A549 (cell line): ENCODE results near the gene SPTBN4. TPM values are rescaled to one million over a fixed set of nuclear protein-coding genes. Genes with fewer than 3 reads are reported as not detected.

Experiments used
- ATAC-seq, 2 experiments: fragments of 200-7000 bp in 1 of 2; fragments of >200 bp in 1 of 2; cut with Nextera tagmentation in 1 of 2; cut with Tn5 transposase in 1 of 2; 3 replicates each; pipeline versions ENCODE4 v1.8.0 to v1.9.1; 2018 to 2020; ENCODE audit warnings: mild to moderate bottlenecking in 1 of 2, moderate library complexity in 1 of 2
- CTCF ChIA-PET: fragments of 300-600 bp; sonication (Branson Sonifier 250); formaldehyde crosslinking; extraction: SDS; loops from one replicate; lab custom pipeline; 2021; ENCODE audit warnings: antibody characterized with exemption, inconsistent platforms; lab: Yijun Ruan, JAX
- POLR2A ChIA-PET: fragments of 350-600 bp; formaldehyde crosslinking; extraction: SDS; loops from one replicate; lab custom pipeline; 2021; ENCODE audit warnings: antibody characterized with exemption, inconsistent platforms; lab: Yijun Ruan, JAX
- DNase-seq, 2 experiments: peaks; one replicate each; pipeline versions ENCODE4 v3.0.0 to v3.0.0-alpha.2; 2011 to 2016; ENCODE audit warnings: low read depth in 1 of 2, low spot score in 1 of 2
- FAIRE-seq: peaks from 2 replicates; lab custom pipeline; 2011; peaks lifted over from hg19 to GRCh38; lab: Jason Lieb, UNC
- H3K27ac ChIP-seq, 2 experiments: fragments of >200 bp; sonication (Bioruptor Twin); formaldehyde crosslinking; 3 replicates each; pipeline ENCODE4 v1.5.1; 2016 to 2017
- H3K4me1 ChIP-seq: fragments of >200 bp; sonication (Bioruptor Twin); formaldehyde crosslinking; 3 replicates; pipeline ENCODE4 v1.6.1; 2016
- H3K4me2 ChIP-seq: fragments of >200 bp; sonication (Bioruptor Twin); formaldehyde crosslinking; 3 replicates; pipeline ENCODE4 v1.6.1; 2016
- H3K4me3 ChIP-seq: fragments of >200 bp; sonication (Bioruptor Twin); formaldehyde crosslinking; 3 replicates; pipeline ENCODE4 v1.5.1; 2016
- H3K9me3 ChIP-seq: fragments of >200 bp; sonication (Bioruptor Twin); formaldehyde crosslinking; 3 replicates; pipeline ENCODE4 v1.6.1; 2016
- BHLHE40 ChIP-seq: IDR thresholded peaks from 2 replicates; pipeline ENCODE4 v1.6.1; 2012; ENCODE audit warnings: low read depth, low read length, inconsistent platforms
- CHD2 ChIP-seq: fragments of 150-350 bp; IDR thresholded peaks from 2 replicates; pipeline ENCODE4 v1.6.1; 2014; ENCODE audit warnings: low read length; ENCODE audit not compliant: partially characterized antibody
- ESRRA ChIP-seq: fragments of 150-350 bp; IDR thresholded peaks from 2 replicates; pipeline ENCODE4 v1.6.1; 2014; ENCODE audit warnings: mild to moderate bottlenecking, low read length, borderline replicate concordance
- FOSB ChIP-seq: fragments of 250-450 bp; sonication (Bioruptor Pico); IDR thresholded peaks from 2 replicates; pipeline ENCODE4 v1.5.0; 2020; ENCODE audit warnings: mild to moderate bottlenecking, moderate library complexity
- FOSL2 ChIP-seq, 2 experiments: fragments of 450-650 bp in 1 of 2; fragments of >200 bp in 1 of 2; sonication (Bioruptor Twin) in 1 of 2; formaldehyde crosslinking; IDR thresholded peaks; 2 replicates each; pipeline versions ENCODE4 v1.5.0 to v1.6.1; 2016 to 2020; ENCODE audit warnings: mild to moderate bottlenecking in 1 of 2, moderate library complexity in 1 of 2
- HEYL ChIP-seq: fragments of 250-450 bp; sonication (Bioruptor Pico); IDR thresholded peaks from 2 replicates; pipeline ENCODE4 v1.8.0; 2021; ENCODE audit warnings: mild to moderate bottlenecking, moderate library complexity
- HOXA7 ChIP-seq: fragments of 250-450 bp; sonication (Bioruptor Pico); IDR thresholded peaks from 2 replicates; pipeline ENCODE4 v1.5.0; 2020; ENCODE audit warnings: mild to moderate bottlenecking, moderate library complexity
- HOXB5 ChIP-seq: fragments of 250-450 bp; sonication (Bioruptor Pico); IDR thresholded peaks from 2 replicates; pipeline ENCODE4 v1.5.0; 2020; ENCODE audit warnings: mild to moderate bottlenecking, moderate library complexity
- JUN ChIP-seq, 2 experiments: fragments of >200 bp; sonication (Bioruptor Twin); formaldehyde crosslinking; IDR thresholded peaks; 2 replicates in 1 of 2; 3 replicates in 1 of 2; pipeline ENCODE4 v1.6.1; 2016 to 2017
- NPAS2 ChIP-seq: fragments of 250-450 bp; sonication (Bioruptor Pico); IDR thresholded peaks from 2 replicates; pipeline ENCODE4 v1.8.0; 2022; ENCODE audit warnings: mild to moderate bottlenecking, moderate library complexity, borderline replicate concordance
- NR3C1 ChIP-seq: fragments of >200 bp; sonication (Bioruptor Twin); formaldehyde crosslinking; IDR thresholded peaks from 3 replicates; pipeline ENCODE4 v1.6.1; 2017
- POLR2AphosphoS2 ChIP-seq: conservative IDR thresholded peaks from 2 replicates; pipeline ENCODE4 v1.6.1; 2012; ENCODE audit warnings: low read length, improper control_type of control experiment, inconsistent platforms
- RFX5 ChIP-seq: fragments of 450-650 bp; IDR thresholded peaks from 2 replicates; pipeline ENCODE4 v1.7.1; 2014; ENCODE audit warnings: antibody characterized with exemption, mild to moderate bottlenecking, moderate library complexity
- SMC3 ChIP-seq: fragments of >200 bp; sonication (Bioruptor Twin); formaldehyde crosslinking; IDR thresholded peaks from 3 replicates; pipeline ENCODE4 v1.6.1; 2018; ENCODE audit warnings: inconsistent platforms
- ZNF302 ChIP-seq: fragments of 250-450 bp; sonication (Bioruptor Pico); IDR thresholded peaks from 2 replicates; pipeline ENCODE4 v1.9.0; 2021; ENCODE audit warnings: inconsistent platforms, mild to moderate bottlenecking, moderate library complexity
- ZSCAN20 ChIP-seq: fragments of 250-450 bp; sonication (Bioruptor Pico); IDR thresholded peaks from 2 replicates; pipeline ENCODE4 v1.8.0; 2022; ENCODE audit warnings: mild to moderate bottlenecking, moderate library complexity
- WGBS: methylation state at CpG from one replicate; pipeline ENCODE4 v1.1.6; 2017; ENCODE audit errors: missing lambda C conversion rate; 5-methylcytosine and 5-hydroxymethylcytosine counted together
- polyA plus RNA-seq, 4 experiments: library from polyadenylated mRNA; depleted of rRNA in 3 of 4; stranded (reverse); fragments of >200 nt; fragmentation: RNase III in 1 of 4; extraction: RNeasy Plus Mini Kit Qiagen cat#74134 plus additional on column Dnase treatment in 1 of 4; gene quantifications; 2 replicates in 3 of 4; 3 replicates in 1 of 4; pipeline ENCODE4 v1.2.3, GENCODE V29; 2011 to 2017
- TF ChIP-seq, protein P1 (sequence below): fragments of >200 bp; sonication (Bioruptor Twin); formaldehyde crosslinking; IDR thresholded peaks from 2 replicates; pipeline ENCODE4 v1.6.1; 2016
- TF ChIP-seq, protein P2 (sequence below): fragments of 250-450 bp; sonication (Bioruptor Pico); IDR thresholded peaks from 2 replicates; pipeline ENCODE4 v1.5.0; 2021; ENCODE audit warnings: mild to moderate bottlenecking, moderate library complexity, borderline replicate concordance
- TF ChIP-seq, protein P3 (sequence below): fragments of >200 bp; sonication (Bioruptor Twin); formaldehyde crosslinking; IDR thresholded peaks from 3 replicates; pipeline ENCODE4 v1.5.1; 2016

SPTBN4 gene
- polyA plus RNA-seq, 2 of the 4 experiments (the other 2 are of a cell fraction) = 1.4 to 2.2 TPM

DNA sequence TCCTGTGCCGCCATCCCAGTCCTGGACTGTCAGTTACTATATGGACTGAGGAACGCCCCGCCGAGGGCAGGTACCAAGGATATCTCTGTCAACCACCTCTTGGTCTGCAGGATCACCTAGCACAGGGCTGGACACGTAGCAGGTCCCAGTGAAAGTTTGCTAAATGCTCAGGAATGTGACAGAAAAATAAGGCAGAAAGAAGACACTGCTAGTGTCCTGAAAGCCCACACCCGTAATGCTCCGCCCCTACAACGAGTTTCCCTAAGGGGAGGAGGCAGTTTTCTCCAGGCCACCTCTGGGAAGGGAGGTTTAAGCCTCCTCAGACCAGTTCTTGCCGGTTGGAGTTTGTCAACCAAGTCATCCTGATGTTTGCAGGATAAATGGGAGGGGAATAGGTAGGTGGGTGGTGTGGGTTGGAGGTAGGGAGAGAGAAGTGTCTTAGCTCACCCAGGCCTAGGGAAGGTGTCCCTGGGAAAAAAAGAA lies 21.0 kb upstream of the SPTBN4 start:
- peak in 1 of 2 experiments; percentile 73 for DNase-seq
- peak overlapping the region in 1 of 2 experiments; percentile 88; a peak in 3 of 6 replicates for H3K27ac ChIP-seq
- H3K4me3 ChIP-seq = no peak overlapping the region
- no peaks in the 10 kb centered on the region for H3K9me3 ChIP-seq
- no peak for FAIRE-seq
- CTCF ChIA-PET = interaction anchor here (0.8 to 46.6 kb wide), 9 partner anchors 8 to 155 kb away, joined by 3 to 950 read pairs (median 6); partner anchors contain the start of genes BLVRB, LTBP4, PRX and SERTAD1
- 0 out of 2 replicates have a peak, but pooled peaks have one; percentile 26 for TF ChIP-seq HOXA7
- no peak for TF ChIP-seq RFX5
- no peak for ATAC-seq
- peaks cover 23% of the 10 kb centered on the region for H3K4me1 ChIP-seq
- POLR2A ChIA-PET = interaction anchor here (0.8 to 8.8 kb wide), 3 partner anchors 20 to 21 kb away, joined by 3 to 208 read pairs (median 12); partner anchors contain the start of genes BLVRB and SERTAD1
- H3K4me2 ChIP-seq = no peak overlapping the region
- WGBS = 72% methylated on average over 9 of the region's 9 CpGs

DNA sequence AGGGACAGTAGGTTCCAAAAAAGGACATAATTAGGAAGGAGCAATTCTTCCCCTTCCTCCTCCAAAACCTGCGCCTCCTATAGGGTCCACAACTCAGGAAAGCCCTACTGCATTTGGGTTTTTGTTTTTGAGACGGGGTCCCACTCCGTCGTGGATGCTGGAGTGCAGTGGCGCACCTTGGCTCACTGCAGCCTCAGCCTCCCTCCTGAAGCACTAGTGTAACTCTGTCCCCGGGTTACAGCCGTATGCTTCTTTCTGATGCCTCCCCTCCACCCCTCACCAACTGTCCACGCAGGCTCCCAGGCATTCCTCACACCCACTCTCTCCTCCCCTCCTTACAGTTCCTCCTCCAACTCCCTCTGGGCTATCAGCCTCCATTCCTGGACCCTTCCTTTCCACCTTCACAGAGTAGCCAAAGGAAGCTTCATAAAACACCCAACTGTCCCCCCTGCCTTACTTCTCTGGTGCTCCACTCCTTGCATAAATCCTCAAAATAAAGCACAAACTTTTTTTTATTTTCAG lies 20.5 kb upstream of the SPTBN4 start:
- Histone ChIP-seq H3K4me2 (no peak overlapping the region), H3K9me3 (no peaks in the 10 kb centered on the region), H3K4me1 (peaks cover 23% of the 10 kb centered on the region), H3K4me3 (no peak overlapping the region), H3K27ac (no peak overlapping the region)
- WGBS = 85% methylated on average over 8 of the region's 8 CpGs
- POLR2A ChIA-PET = interaction anchor here (0.8 to 3.1 kb wide), 2 partner anchors 19 to 20 kb away, joined by 3 to 12 read pairs; partner anchors contain the start of genes BLVRB and SERTAD1
- FAIRE-seq = no peak
- CTCF ChIA-PET = interaction anchor here (0.7 to 46.6 kb wide), 4 partner anchors 18 to 154 kb away, joined by 3 to 950 read pairs (median 23); partner anchors contain the start of genes BLVRB, LTBP4, PRX and SERTAD1
- no peak for TF ChIP-seq NPAS2 (CRISPR knock-in tag)
- no peak for TF ChIP-seq ZNF302 (CRISPR knock-in tag)
- no peak for TF ChIP-seq SMC3
- no peak for TF ChIP-seq ESRRA
- TF ChIP-seq POLR2AphosphoS2 = no peak
- no peak for TF ChIP-seq RFX5
- no peak for TF ChIP-seq FOSL2 (IDR thresholded peaks at IDR 0.05)
- TF ChIP-seq FOSL2 (CRISPR knock-in tag; IDR thresholded peaks at IDR 0.05) = no peak
- no peak for TF ChIP-seq HOXA7
- TF ChIP-seq HEYL (CRISPR knock-in tag) = no peak
- TF ChIP-seq CHD2 = no peak
- TF ChIP-seq, protein P1, sequence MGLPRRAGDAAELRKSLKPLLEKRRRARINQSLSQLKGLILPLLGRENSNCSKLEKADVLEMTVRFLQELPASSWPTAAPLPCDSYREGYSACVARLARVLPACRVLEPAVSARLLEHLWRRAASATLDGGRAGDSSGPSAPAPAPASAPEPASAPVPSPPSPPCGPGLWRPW = no peak
- no peak for TF ChIP-seq NR3C1
- TF ChIP-seq, protein P2, sequence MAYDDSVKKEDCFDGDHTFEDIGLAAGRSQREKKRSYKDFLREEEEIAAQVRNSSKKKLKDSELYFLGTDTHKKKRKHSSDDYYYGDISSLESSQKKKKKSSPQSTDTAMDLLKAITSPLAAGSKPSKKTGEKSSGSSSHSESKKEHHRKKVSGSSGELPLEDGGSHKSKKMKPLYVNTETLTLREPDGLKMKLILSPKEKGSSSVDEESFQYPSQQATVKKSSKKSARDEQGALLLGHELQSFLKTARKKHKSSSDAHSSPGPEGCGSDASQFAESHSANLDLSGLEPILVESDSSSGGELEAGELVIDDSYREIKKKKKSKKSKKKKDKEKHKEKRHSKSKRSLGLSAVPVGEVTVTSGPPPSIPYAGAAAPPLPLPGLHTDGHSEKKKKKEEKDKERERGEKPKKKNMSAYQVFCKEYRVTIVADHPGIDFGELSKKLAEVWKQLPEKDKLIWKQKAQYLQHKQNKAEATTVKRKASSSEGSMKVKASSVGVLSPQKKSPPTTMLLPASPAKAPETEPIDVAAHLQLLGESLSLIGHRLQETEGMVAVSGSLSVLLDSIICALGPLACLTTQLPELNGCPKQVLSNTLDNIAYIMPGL (CRISPR knock-in tag) = no peak
- TF ChIP-seq JUN (IDR thresholded peaks at IDR 0.05) = no peak
- TF ChIP-seq ZSCAN20 (CRISPR knock-in tag) = no peak
- TF ChIP-seq, protein P3, sequence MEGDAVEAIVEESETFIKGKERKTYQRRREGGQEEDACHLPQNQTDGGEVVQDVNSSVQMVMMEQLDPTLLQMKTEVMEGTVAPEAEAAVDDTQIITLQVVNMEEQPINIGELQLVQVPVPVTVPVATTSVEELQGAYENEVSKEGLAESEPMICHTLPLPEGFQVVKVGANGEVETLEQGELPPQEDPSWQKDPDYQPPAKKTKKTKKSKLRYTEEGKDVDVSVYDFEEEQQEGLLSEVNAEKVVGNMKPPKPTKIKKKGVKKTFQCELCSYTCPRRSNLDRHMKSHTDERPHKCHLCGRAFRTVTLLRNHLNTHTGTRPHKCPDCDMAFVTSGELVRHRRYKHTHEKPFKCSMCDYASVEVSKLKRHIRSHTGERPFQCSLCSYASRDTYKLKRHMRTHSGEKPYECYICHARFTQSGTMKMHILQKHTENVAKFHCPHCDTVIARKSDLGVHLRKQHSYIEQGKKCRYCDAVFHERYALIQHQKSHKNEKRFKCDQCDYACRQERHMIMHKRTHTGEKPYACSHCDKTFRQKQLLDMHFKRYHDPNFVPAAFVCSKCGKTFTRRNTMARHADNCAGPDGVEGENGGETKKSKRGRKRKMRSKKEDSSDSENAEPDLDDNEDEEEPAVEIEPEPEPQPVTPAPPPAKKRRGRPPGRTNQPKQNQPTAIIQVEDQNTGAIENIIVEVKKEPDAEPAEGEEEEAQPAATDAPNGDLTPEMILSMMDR = no peak
- no peak for TF ChIP-seq BHLHE40
- no peak for TF ChIP-seq HOXB5 (CRISPR knock-in tag)
- TF ChIP-seq FOSB = no peak
- no peak for DNase-seq
- ATAC-seq = no peak
